Retina (tissue), 1 donor: ENCODE results near the gene PACSIN2.
"Not testable (repeated sequence)": the region's sequence is repeated elsewhere in the genome, so short reads cannot be mapped to it uniquely, and the experiment has no call there.

Source experiments
- DNase-seq: peaks from one replicate; pipeline ENCODE4 v3.0.0-alpha.2; 2016

The PACSIN2 gene

GRCh38 chr22:43011079-43011478 is 3.9 kb downstream of the PACSIN2 start:
- no peak for DNase-seq

- no peak for DNase-seq
Measured at GRCh38 chr22:43009444-43009843, 5.5 kb downstream of the PACSIN2 start.

- no peak for DNase-seq
Measured at GRCh38 chr22:43008921-43009320, 6.0 kb downstream of the PACSIN2 start.

- DNase-seq = no peak
Measured at GRCh38 chr22:43008509-43008908, 6.4 kb downstream of the PACSIN2 start.

DNA sequence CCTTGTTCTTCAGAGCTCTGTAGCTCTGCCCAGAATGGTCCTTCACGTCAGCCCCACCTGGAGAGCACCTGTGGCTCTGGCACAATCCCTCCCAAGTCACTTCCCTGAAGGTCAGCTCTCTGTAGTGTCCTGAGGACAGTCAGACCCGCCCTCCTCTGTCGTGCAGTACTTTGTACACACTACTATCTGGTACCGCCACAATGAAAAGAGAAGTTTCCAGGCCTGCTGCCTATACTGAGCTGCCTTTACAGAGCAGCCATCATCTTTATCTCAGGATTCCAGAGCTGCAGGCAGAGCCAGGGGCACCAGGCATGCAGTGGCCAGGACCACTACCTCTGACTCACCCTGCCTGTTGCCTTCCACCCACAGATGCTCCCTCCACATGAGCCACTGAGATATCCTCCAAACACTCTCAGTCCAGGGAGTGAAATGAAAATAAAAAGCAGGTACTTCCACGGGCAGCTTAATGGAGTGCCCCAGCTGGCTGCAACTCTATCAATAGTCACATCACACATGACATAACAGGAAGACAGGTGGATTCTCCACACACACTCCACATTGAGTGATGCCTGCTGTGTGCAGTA is 7.3 kb downstream of the PACSIN2 start:
- DNase-seq = no peak

- DNase-seq = no peak
Measured at GRCh38 chr22:43006753-43007152, 8.2 kb downstream of the PACSIN2 start.

DNA sequence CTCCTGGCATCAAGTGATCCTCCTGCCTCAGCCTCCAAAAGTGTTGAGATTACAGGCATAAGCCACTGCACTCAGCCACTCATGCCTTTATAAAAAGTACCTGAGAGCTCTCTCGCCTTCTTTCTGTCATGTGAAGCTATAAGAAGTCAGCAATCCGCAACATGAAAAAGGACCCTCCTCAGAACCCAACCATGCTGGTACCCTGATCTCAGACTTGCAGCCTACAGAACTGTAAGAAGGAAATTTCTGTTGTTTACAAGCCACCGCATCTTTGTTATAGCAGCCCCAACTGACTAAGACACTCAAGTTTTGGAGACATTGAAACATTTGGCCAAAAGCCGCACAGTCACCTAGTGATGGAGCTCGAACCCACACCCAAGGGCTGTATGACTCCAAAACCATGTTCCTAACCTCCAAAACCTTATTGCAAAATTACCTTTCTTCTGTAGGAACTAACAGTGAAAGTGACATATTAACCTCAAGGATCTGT is 8.9 kb downstream of the PACSIN2 start:
- DNase-seq = no peak

- no peak for DNase-seq
Measured at GRCh38 chr22:43005106-43005505, 9.8 kb downstream of the PACSIN2 start.

GRCh38 chr22:43004362-43005035 is 10.4 kb downstream of the PACSIN2 start:
- no peak for DNase-seq

GRCh38 chr22:43002202-43002586 is 12.8 kb downstream of the PACSIN2 start:
- no peak for DNase-seq

GRCh38 chr22:43001271-43002201 is 13.4 kb downstream of the PACSIN2 start:
- peak; percentile 34 for DNase-seq

- DNase-seq = no peak
Measured at GRCh38 chr22:43000441-43001175, 14.3 kb downstream of the PACSIN2 start.

DNA sequence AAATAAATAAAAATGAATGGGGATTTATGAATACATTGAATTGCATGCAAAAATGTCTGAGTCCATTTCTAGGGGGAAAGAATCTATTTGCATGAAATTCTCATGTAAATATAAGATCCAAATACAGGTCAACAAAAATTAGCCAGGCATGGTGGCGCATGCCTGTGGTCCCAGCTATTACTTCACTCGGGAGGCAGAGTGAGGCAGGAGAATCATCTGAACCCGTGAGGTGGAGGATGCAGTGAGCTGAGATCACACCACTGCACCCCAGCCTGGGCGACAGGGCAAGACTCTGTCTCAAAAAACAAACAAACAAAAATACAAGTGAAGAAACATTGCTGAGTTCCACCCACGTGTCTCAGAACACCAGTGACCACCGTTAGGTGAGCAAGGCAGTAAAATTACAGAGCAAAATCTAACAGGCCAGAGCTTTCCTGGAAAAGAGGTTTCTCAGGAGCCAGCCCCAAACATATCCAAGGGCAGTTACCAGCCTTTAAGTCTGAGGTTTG is 17.3 kb downstream of the PACSIN2 start:
- DNase-seq = no peak

GRCh38 chr22:42996646-42997365 is 18.1 kb downstream of the PACSIN2 start:
- no peak for DNase-seq

- DNase-seq = not testable (repeated sequence)
Measured at GRCh38 chr22:42995654-42996053, 19.3 kb downstream of the PACSIN2 start.

DNA sequence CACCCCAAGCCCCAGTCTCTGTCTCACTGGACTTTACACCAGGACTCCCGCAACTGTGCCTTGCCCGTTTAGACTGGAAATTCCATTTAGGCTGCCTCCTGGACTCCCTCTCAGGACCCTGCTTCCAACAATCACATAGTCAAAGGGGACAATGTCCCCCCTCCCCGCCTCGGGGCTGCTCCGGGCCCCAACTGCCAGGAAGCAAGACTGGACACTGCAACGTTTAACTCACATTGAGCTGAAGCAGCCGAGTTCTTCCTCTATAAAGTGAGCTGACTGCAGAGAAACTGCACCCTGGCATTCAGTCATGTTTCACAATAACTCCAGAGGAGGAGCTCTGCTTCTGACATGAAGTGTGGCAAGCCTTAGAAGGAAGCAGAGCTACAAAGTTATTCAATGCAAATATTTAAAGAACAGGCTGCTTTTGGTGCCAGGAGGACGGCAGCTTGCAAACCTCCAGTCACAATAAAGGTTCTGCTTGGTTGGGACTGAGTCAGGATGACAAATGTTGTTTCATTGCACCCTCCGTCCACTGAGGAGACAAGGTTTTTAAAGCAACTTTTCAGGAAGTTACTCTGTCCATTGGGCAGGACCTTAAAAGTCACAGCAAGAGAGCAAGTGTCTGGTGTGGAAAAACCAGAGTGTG is 19.9 kb downstream of the PACSIN2 start:
- no peak for DNase-seq

DNA sequence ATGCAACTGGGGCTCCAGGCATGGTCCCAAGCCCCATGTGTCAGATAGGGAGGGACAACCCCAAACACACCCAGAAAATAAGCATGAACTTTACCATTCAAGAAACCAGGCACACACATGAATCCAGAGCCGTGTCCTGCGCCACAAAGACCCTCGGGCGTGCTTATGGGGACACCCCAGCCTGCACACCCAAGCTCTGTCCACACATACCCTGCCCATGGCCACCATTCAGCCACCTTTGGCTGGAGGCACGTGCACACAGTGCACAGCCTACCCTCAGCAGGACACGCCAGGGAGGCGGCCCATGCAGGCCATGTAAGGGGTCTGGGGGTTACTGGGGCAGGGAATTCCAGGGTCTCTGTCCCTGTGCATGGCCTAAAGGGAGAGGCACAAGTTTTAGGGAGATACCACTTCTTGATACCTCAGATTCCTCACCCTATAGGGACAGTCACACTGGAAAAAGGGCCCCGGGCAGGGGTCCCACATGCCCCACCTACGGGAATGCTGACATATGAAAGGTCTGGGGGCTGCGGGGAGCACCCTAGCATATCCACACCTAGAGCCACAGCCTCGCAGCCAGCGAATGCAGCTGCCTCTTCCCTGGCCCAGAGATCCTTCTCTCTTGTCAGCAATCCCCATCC is 20.6 kb downstream of the PACSIN2 start:
- DNase-seq = no peak

GRCh38 chr22:42993651-42994275 is 21.2 kb downstream of the PACSIN2 start:
- no peak for DNase-seq

GRCh38 chr22:42992886-42993479 is 22.0 kb downstream of the PACSIN2 start:
- no peak for DNase-seq

GRCh38 chr22:42992092-42992491 is 22.9 kb downstream of the PACSIN2 start:
- no peak for DNase-seq
